NCI-H1930 (cell line): Measurements from ENCODE around the gene RHBG.

Source experiments
- DNase-seq, 2 experiments: peaks; one replicate each; lab custom pipeline; 2025; lab: John Stamatoyannopoulos, UW

Gene RHBG

DNA sequence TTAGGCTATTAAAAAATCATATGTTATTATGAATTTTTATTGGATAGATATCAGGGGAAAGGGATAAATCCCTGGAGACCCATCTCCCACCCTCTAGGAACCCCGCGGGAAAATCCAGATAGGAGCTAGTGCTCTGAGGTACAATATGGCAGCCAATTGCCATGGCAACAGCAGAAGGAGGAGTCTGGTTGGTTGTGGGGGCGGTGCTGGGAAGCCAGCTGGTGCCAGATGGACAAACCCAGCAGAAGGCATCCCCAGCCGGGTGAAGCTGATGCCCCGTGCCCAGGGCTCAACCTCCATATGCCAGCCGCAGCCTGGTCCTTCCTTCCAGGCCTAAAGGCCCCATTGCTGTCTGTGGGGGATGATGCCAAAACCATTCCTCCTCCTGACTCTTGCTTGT is 38.3 kb downstream of the RHBG start:
- DNase-seq: no peak

DNA sequence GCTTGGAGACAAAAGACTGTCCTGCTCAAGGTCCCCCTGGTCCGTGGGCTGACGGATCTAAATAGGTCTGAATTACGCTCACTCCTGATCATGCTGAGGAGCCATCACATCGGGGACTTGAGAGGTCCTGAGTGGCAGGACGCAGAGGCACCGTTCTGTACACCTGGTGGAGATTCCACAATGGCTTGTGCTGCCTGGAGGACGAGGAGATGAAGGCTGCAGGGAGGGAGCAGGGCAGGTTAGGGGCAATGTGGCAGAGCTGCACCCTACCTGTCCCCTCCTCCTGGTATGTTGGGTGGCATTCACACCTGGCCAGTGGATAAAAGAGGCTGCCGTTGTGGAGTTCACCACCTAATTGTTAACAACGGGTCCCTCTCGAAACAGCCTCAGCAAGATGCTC is 38.7 kb downstream of the RHBG start:
- no peak for DNase-seq

DNA sequence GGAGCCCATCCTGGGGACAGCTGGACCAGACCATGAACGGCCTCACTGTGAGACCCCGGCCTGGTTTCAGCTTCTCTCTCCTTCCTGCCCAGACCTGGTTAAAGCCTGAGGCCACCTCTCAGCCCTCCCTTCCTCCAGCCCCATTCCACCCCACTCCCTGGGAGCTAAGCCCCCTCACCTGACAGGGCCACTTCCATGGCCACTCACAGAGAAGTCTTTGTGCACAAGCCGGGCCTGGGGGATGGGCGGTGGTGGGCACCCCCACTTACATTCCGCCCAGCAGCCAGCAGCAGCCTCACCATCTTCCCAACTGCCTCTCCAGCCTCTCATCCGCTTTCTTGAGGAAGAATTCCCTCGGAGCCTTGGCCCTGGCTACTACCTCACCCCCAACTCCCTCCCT is 40.4 kb downstream of the RHBG start:
- DNase-seq: no peak

DNA sequence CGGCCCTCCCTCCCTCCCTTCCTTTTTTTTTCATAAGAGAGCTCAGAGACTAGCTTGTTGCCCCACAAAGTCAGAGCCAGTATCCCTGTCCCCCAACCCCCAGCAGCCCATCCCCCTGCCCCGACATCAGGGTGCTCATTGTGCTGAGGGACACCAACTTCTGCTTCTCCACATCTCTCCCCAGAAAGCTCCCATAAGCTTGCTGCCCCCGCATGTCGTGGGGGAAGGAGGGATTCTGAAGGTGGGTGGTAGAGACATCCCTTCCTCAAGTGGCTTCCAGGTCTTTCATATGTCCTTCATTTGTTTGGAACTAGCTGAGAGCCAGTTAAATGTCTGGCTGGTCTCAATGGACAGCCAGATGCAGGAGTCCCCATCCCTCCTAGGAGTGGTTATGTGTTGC is 41.2 kb downstream of the RHBG start:
- DNase-seq: no peak

DNA sequence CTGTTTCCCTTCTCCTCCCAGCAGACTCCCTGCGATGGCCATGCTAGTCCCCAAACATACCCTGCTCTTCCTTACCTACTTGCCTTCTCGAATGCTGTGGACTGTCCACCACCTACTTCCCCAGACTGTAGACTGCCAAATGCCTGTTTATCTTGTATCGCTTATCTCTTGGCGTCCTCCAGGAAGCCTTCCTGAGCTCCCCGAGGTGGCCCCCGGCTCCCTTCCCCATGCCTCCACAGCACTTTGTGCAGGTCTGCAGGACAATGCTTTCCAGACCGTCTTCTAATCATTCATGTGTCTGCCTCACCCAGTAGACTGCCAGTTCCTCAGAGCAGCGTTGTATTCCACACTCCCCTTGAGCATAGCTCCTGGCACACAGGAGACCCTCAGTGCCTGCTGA is 41.7 kb downstream of the RHBG start:
- no peak for DNase-seq

DNA sequence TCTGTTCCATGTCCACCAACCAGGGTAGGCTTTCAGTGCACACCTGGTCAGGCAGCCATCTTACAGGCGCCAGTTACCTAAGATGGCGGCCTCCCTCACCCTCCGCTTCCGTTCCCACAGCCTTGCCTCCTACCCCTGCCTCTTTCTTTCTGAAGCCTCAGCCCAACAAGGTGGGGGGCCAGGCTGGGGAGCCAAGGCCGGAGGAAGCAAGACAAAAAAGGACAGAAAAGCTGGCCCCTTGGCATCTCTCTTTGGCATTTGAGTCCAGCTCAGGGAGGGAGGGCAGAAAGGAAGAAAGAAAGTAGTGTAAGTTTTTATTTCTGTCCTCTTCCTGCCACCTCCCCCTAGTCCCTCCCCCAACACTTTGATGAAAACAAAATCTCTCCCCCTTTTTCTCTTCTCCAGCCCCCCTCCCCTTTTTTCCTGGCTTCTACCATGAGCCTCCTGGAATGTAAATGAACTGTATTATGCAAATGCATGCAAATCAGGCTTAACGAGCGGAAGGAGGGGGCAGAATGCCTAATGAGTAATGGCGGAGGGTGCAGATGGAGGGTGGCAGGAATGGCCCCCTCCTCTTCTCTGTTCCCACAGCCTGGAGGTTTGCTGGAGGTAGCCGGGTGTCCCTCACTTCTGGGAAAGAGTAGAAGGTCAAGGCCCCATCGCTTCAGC is 43.8 kb downstream of the RHBG start:
- DNase-seq: no peak

DNA sequence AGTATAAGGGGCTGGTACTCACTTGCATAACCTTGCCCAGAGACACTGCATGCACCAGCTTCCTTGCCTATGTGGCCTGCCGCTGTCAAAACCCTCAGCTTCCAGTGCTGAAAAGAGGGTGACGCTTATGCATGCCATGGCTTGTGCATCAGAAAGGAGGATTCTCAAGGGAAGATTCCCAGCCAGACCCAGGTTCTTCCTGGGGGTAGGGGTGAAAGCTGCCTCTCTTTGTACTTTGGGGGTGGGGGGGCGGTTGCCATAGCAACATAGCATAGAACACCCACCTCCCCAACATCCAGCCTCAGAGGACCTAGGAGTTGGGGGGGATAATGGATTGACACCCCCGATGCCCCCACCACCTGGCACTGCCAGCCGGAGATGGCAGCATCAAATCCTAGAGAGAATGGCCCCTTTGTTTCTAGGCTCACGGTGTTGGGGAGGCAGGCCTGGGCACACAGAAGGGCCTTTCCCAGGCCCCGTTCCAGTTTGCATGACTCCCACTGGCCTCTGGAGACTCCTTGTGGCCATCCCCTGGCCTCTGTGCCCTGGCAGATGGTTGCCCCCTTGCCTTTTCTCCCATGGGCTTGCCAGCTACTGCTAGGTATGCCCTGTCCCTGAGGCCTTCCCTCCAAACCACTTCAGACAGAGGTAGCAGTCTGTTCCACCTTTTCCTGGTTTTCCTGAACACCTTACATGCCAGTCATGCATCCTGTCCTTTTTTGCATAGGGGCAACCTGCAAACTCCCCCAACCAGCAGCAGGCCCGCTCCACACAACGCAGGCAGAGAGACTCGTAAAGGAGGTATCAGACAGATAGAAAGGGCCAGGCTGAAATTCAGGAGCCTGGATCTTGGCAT is 44.6 kb downstream of the RHBG start:
- no peak for DNase-seq

DNA sequence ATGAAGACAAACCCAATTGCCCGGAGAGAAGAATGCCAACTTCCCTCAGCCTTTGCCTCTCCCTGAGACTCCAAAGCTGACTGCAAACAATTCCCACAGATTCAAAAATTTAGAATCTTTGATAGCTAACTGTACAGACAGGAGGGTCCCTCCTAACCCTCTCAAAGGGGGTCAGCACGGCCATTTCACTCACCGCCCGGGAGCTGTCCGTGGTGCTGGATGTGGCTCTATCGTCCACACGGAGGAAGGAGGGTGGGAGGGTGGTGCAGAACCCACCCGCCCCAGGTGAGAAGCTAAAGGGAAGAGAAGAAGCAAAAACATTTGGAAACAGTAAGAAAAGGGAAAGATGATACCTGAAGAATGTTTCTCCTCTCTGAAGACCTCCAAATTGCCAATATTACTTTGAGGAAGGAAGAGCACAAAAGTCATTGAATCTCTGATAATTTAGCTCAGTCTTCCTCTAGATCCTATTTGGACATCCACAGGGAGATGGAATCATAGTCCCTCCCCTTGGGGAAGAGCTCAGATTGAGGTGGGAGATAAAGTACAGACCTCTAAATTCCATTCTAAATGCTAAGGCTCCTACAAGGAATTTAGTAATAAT is 45.6 kb downstream of the RHBG start:
- no peak for DNase-seq

DNA sequence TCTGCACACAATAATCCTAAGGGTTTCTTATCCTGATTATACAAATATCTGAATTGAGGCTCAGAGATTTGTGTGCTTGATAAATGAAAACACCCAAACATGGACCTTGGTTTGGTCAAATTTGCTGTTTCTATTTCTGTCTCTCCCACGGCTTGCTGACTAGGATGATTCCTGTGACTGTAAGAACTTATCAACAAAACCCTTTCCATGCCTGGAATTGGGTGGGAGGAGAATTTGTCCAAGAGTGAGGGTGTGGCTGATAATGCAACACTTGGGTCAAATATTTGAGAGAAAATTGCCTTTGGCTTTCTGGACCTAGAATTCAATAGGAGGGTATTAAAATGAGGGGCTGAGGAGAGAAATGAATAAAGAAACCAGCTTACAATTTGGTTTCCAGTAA is 48.0 kb downstream of the RHBG start:
- DNase-seq: no peak

DNA sequence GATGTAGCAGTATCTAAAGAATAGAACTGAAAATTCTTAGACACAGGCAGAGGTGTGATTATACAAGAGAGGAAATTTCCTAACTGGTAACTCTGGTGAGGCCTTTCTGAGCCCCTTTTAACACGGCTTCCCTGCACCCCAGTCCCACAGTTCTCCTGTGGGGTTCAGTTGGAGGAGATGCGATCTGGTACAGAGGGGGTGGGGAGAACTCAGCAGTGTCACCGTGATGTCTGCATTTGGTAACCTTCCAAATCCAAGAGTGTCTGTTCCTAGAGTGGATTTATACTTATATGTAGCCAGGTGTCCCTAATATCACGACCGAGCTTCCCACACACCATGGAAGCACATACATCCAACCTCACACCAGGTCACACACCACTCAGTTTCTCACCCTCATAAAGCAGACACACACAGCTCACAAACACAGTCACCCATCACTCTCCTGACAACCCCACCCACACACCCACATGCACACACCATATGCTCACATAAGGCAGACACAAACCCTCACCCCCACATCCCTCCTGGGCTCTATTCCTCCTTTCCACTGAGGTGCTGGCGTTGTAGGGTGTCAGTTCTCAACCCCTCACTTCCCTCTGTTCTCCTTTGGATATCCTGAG is 48.5 kb downstream of the RHBG start:
- no peak for DNase-seq

DNA sequence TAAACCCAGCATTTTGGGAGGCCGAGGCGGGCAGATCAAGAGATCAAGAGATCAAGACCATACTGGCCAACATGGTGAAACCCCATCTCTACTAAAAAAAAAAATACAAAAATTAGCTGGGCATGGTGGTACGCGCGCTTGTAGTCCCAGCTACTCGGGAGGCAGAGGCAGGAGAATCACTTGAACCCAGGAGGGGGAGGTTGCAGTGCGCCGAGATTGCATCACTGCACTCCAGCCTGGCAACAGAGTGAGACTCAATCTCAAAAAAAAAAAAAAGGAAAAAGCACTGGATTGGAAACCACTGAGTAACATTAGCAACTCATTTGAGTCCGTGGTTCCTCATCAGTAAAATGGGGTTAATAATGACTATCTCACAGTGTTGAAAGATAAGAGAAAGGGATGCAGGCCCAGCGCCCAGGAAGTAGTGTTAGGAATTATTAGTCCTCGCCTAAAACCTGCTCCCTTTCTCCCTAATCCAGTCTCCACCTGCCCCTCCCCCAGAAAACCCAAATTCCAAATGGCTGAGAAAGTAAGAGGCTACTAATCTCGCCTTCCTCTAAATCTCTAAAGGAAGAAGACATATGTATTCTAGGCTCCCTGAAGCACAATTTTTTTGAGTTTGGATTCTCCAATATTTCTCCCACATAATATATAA is 49.5 kb downstream of the RHBG start:
- DNase-seq: no peak

DNA sequence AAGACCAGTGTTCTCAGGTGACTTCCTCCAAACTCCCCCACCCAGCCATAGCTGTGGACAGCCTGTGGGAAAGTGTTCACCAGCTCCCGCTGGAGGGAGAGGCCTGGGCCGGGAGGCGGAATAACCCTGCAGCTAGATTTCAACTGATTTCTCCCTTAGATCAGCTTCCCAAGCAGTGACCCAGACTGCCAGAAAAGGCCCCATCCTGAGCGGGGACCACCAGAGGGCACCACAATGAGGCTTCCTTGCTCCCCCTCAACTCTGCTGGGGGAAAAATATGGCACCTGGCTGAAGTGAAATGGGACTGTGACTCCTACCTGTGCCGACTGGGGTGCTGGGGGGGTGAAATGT is 50.8 kb downstream of the RHBG start:
- no peak for DNase-seq

DNA sequence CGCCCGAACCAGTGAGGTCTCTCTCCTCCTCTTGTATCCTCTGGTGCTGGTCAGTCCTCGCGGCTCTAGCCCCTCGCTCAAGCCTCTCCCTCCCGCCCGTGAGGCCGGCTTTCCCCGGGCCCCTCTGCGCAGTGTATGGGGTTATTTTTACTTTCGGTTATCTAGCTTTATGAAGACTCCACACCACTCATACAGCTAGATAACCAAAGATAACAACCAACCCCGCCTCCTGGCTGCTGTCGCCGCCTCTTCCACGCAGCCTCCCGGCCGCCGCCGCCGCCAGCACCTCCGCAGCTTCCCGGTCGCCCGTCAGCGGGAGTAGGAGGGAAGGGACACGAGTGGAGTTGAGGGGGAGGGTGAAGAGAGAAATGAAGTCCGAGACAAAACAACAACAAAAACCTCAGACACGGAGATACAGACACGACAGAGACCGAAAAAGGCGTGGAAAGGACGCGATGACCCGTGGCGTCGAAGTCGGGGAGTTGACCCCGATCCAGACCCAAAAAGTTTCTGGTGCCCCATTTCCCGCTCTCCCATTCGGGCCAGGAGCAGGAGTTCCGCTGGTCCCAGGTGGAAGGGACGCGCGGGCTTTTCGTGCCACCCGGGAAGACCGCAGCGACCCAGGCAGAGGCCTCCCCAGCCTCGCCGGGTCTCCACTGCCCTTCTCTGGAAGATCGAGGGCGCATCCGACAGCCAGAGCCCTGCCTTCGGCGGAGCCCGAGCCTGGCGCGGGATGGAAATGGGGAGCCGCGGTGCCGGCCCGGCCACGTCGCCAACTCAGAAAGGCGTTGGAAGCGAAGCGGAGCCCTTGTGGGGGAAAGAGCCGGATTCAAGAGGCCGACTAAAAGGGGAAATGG is 51.4 kb downstream of the RHBG start:
- no peak for DNase-seq

DNA sequence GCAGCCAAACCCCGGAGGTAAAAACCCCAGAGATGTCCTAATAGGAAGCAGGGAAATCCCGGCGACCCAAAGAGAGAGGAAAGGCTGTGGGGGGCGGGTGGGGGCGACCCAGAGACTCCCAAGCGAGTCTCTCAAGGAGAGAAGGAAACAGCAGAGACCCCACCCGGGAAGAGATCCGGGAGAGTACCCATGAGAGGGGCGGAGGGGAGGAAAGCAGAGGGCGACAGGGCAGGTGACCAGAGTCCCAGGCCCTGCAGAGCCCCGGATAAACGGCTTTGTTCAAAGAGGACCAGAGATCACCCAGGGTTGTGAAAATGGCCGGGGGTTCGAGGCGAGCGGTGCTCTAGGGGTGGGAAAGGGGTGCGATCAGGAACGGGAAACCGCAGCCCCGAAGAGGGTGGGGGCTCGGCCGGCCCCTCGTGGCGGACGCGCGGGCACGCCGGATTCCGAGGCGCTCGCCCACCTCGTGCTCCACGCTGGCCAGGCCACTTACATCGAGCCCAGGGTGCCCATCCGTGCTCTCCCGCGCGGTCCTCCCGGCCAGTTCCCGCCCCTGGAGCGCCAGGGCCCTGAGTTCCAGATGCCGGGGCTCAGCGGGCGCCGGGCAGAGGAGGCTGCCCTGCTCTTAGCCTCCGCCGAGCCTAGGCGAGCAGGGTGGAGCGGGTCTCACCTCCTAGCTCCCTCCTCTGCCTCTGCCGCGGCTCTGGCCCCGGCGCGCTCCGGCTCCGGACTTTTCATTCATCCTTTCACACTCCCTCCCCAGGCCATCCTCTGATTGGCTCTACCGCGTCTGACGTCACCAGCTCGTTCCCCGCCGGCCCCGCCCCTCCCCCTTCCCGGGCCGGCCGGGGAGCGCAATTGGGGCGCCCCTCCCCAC is 52.3 kb downstream of the RHBG start:
- DNase-seq: peak; percentile 79 to 80

DNA sequence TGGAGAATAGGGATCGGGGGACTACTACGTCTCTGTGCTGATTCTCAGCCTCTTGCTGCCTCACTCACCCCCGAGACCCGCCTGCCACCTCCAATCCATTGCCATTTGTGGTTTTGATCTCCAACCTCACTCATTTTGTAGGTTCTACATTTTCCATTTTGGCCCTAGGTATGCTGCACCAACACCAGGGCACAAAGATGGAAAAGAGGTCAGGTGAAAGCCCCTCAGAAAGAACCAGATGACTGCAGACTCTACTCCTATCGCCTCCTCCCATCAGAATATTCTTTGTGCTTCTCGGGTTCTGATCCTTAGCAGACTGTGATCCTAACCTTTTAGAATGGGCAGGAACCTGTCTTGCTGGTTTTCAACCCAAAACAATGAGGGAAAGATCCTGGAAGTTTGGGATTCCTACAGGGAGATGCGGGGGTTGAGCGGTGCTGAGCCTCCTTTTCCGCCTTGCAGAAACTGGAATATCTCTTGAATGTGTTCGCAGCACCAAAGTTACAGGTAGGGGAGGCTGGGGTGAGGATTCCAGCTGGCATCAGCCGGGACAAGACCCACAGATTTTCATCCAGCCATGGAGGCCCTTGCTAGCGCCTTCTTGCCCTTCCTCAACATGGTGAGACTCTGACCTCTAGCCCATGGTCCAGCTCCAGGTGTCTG is 53.1 kb downstream of the RHBG start:
- no peak for DNase-seq

DNA sequence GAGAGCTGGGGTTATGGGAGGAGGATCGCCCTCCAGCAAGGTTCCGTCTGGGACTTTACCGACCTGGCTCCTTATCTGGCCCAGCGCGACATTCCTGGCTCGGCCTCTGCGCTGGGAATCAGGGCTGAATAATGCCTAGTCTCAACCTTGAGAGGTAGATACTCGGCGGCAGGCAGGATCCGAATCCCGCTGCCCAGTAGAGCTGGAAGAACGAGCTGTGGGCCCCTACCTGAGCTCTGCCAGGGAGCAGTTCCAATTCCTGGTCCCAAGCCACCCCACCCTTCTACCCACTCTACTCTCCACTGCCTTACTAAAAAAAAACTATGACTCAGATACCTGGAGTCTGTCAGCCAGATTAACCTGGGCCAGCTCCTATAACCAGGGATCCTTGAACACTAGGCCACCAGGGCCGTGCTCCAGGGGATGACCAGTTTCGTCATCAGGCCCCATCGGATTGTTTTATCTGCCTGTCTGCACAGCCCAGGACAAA is 53.6 kb downstream of the RHBG start:
- DNase-seq: no peak

DNA sequence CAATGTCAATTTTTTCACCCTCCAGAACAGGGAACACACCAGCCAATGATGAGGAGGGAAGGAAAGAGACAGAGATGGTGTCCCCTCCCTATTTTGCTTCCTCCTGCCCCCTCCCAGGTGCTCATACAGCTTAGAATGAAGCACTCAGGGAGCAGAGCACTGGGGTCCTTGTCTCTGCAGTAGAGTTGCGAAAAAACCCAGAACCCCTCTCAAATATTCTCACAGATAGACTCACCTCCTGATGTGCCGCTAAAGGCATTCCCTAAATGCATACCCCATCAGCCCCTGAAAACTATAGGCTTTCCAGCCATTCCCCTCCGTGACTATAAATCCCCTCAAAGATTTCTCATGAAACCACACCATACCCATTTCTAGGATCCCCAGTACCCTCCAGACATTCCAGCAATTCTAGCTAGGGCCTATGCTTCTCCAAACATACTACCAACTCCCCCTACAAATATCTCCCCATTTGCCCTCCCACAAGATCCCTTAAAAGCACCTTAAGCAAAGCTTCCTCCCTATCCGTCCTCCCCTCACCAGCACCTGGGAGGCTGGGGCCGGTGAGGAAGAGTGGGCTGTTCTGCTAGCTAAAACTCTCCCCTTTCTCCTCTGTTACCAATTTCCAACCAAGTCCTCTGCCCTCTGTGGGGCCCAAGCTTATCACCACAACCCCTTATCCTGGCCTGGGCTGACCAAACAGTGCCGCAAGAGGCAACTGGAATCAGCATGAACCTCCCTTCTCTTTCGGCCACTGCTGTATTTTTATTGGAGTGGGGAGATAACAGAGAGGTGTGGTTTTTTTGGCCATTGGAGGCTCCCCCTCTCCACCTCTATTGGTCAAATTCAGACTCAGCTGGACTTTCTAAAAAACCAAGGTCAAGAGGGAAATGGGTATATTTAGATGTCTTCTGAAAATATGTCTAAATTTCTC is 54.7 kb downstream of the RHBG start:
- no peak for DNase-seq

DNA sequence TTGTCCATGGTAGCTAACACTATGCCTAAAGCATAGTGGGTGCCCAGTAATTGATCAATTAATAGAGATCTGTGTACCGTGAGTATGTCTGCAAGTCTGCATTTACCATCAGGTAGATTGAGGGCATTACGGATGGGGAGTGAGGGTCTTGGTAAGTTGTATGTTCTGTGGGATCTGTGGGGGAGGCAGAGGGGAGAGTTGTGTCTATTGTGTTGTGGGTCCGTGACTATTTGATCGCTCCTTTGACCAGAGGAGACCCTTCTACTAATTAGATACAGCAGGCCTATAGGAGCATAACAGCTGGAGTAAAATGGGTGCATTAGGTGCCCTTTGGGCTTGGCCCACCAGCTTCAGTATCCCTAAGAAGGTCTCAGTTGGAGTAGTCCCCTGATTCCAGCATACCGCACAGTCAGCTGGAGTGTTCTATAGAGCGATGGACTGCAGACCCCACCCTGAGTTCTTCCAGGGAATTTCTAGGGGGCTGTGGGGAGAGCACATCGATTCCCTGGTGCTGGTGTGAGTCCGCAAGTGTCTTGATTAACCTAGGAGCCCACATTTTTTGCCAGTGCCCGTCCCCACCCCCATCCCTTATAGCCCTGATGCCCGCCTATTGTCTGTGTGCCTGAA is 55.9 kb downstream of the RHBG start:
- no peak for DNase-seq
